ENCODE measurements around the gene METTL15.

METTL15 gene

DNA sequence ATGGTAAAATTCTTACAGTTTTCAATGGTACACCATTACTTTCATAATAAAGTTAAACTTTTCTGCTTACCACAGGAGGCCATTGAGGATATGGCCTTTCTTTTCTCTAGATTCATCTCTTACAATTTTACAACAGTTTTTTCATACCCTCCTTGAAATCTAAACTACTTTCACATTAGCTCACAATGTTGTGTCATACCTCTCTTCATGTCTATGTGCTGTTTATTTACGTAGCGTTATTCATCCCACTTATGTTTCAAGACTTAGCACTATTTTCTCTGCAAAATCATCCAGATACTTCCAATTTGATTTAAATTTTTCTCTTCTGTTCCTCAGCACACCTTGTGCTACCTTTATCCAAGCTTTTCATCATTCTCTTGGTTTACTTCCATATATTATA is 123.3 kb downstream of the METTL15 start:
- H3K4me1 ChIP-seq (ENCODE audit: insufficient read depth, low read length, severe bottlenecking), result no peaks in the 10 kb centered on the region
- H3K4me3 ChIP-seq (ENCODE audit: low read depth, low read length, poor library complexity, severe bottlenecking), result no peak overlapping the region
- H3K9me2 ChIP-seq (ENCODE audit: low read depth, low read length), result no peaks in the 10 kb centered on the region
- no peaks in the 10 kb centered on the region for H3K9me3 ChIP-seq (ENCODE audit: low read length)
- no peaks in the 10 kb centered on the region; the same call in 1 of the 2 replicates for H3K36me3 ChIP-seq (ENCODE audit: insufficient read depth, low read length)
- H3K4me2 ChIP-seq (ENCODE audit: low read length), result no peak overlapping the region
- TF ChIP-seq EZH2 (IDR thresholded peaks at IDR 0.05; ENCODE audit: borderline replicate concordance, low read length), result no peak
- TF ChIP-seq, protein P1, sequence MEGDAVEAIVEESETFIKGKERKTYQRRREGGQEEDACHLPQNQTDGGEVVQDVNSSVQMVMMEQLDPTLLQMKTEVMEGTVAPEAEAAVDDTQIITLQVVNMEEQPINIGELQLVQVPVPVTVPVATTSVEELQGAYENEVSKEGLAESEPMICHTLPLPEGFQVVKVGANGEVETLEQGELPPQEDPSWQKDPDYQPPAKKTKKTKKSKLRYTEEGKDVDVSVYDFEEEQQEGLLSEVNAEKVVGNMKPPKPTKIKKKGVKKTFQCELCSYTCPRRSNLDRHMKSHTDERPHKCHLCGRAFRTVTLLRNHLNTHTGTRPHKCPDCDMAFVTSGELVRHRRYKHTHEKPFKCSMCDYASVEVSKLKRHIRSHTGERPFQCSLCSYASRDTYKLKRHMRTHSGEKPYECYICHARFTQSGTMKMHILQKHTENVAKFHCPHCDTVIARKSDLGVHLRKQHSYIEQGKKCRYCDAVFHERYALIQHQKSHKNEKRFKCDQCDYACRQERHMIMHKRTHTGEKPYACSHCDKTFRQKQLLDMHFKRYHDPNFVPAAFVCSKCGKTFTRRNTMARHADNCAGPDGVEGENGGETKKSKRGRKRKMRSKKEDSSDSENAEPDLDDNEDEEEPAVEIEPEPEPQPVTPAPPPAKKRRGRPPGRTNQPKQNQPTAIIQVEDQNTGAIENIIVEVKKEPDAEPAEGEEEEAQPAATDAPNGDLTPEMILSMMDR (IDR thresholded peaks at IDR 0.05; ENCODE audit: low read length), result no peak
- H4K20me1 ChIP-seq (ENCODE audit: insufficient read depth, low read length), result no peaks in the 10 kb centered on the region
- no peak overlapping the region for H3K9ac ChIP-seq (ENCODE audit: low read length)
- no peaks in the 10 kb centered on the region for H3F3A ChIP-seq (ENCODE audit: insufficient read depth, low read length)
- no peak overlapping the region for H2AFZ ChIP-seq (ENCODE audit: low read length)
- H3K79me2 ChIP-seq (ENCODE audit: insufficient read depth, low read length), result peaks cover 3% of the 10 kb centered on the region; the same call in 1 of the 2 replicates
- H3K27ac ChIP-seq (ENCODE audit: low read depth, low read length, poor library complexity, severe bottlenecking), result no peak overlapping the region
- no peaks in the 10 kb centered on the region for H3K27me3 ChIP-seq (ENCODE audit: insufficient read depth, low read length)

DNA sequence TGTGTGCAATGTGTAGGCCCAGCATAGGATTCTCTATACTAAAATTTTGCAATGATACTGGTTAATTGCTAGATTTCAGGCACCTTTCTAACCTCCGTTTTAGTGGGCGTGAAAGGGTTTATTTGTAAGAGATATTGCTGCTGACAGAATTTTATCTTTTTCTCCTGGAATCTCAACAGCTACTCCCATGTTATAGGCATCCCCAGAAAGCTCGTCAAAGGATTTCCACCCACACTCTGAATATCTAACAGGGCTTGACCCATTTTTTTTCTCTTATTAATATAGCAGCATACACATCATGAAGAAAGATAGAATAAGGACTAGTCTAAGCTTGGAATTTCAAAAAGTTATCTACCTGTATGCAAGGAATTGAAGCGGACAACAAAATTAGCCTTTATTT is 124.5 kb downstream of the METTL15 start:
- Histone ChIP-seq H3K4me1 (ENCODE audit: insufficient read depth, low read length, severe bottlenecking) (no peaks in the 10 kb centered on the region), H3K4me2 (ENCODE audit: low read length) (no peak overlapping the region), H2AFZ (ENCODE audit: low read length) (no peak overlapping the region), H3K27ac (ENCODE audit: low read depth, low read length, poor library complexity, severe bottlenecking) (no peak overlapping the region), H3F3A (ENCODE audit: insufficient read depth, low read length) (no peaks in the 10 kb centered on the region), H4K20me1 (ENCODE audit: insufficient read depth, low read length) (no peaks in the 10 kb centered on the region), H3K4me3 (ENCODE audit: low read depth, low read length, poor library complexity, severe bottlenecking) (no peak overlapping the region), H3K9ac (ENCODE audit: low read length) (no peak overlapping the region), H3K79me2 (ENCODE audit: insufficient read depth, low read length) (peaks cover 3% of the 10 kb centered on the region; the same call in 1 of the 2 replicates), H3K9me3 (ENCODE audit: low read length) (no peaks in the 10 kb centered on the region), H3K27me3 (ENCODE audit: insufficient read depth, low read length) (no peaks in the 10 kb centered on the region), H3K9me2 (ENCODE audit: low read depth, low read length) (no peaks in the 10 kb centered on the region), H3K36me3 (ENCODE audit: insufficient read depth, low read length) (no peaks in the 10 kb centered on the region; the same call in 1 of the 2 replicates)
- TF ChIP-seq, protein P1 (IDR thresholded peaks at IDR 0.05; ENCODE audit: low read length), result no peak
- no peak for TF ChIP-seq EZH2 (IDR thresholded peaks at IDR 0.05; ENCODE audit: borderline replicate concordance, low read length)

DNA sequence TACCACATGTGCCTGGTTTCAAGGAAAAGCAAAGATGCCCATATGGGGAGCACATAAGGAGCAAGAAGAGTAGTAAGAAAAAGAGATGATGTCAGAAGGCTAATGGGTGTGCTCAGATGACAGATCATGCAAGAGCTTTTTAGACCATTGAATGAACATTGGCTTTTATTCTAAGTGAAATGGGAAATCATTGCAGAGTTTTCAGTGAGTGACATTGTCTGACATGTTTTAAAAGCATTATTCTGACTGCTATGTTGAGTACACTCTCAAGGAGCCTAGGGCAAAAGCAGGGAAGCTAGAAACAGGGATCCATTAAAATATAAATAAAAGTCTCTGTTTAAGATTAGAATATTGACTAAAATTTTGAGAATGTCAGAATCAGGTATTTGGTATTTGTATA is 133.6 kb downstream of the METTL15 start:
- no peaks in the 10 kb centered on the region for H3K79me2 ChIP-seq (ENCODE audit: insufficient read depth, low read length)
- H3K9me2 ChIP-seq (ENCODE audit: low read depth, low read length), result no peaks in the 10 kb centered on the region
- no peaks in the 10 kb centered on the region for H3K9me3 ChIP-seq (ENCODE audit: low read length)
- H3K36me3 ChIP-seq (ENCODE audit: insufficient read depth, low read length), result no peaks in the 10 kb centered on the region
- H4K20me1 ChIP-seq (ENCODE audit: insufficient read depth, low read length), result no peaks in the 10 kb centered on the region
- TF ChIP-seq, protein P1 (IDR thresholded peaks at IDR 0.05; ENCODE audit: low read length), result no peak
- TF ChIP-seq EZH2 (IDR thresholded peaks at IDR 0.05; ENCODE audit: borderline replicate concordance, low read length), result no peak
- H3K4me2 ChIP-seq (ENCODE audit: low read length), result no peak overlapping the region
- H3K4me1 ChIP-seq (ENCODE audit: insufficient read depth, low read length, severe bottlenecking), result no peaks in the 10 kb centered on the region
- H3K9ac ChIP-seq (ENCODE audit: low read length), result no peak overlapping the region
- H3K27ac ChIP-seq (ENCODE audit: low read depth, low read length, poor library complexity, severe bottlenecking), result no peak overlapping the region
- H3K4me3 ChIP-seq (ENCODE audit: low read depth, low read length, poor library complexity, severe bottlenecking), result no peak overlapping the region
- H3K27me3 ChIP-seq (ENCODE audit: insufficient read depth, low read length), result no peaks in the 10 kb centered on the region
- no peak overlapping the region for H2AFZ ChIP-seq (ENCODE audit: low read length)
- no peaks in the 10 kb centered on the region for H3F3A ChIP-seq (ENCODE audit: insufficient read depth, low read length)

All from OCI-LY1 (cell line).